ENCODE data around the gene KRT2. TPM values are rescaled to one million over a fixed set of nuclear protein-coding genes. Genes with fewer than 3 reads are reported as not detected.
A peak's percentile ranks its signal among the peaks of the same experiment; 100 is the strongest.

KRT2 gene
- total RNA-seq, 1 experiment from 2014 or later = not detected

DNA sequence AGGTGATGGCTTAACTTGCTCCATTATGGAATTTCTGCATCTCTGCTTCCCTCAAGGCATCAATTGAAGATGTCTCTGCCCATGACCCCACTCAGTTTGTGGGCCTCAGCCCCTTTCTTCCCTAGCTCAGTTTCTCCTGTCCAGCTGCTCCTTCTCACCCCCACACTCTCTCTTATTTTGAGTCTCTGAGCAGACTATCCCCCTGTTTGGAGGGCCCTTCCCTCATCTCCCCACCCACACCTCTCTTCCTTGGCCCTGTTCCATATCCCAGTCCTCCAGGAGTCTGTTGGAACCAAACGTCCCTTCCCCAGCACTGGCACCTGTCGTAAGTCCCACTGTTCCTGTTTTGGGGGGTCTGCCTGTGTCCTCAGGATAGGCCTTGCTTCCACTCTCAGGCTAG lies 36.5 kb upstream of the KRT2 start:
- intact Hi-C loops (cut with micrococcal nuclease) = no loop called here

DNA sequence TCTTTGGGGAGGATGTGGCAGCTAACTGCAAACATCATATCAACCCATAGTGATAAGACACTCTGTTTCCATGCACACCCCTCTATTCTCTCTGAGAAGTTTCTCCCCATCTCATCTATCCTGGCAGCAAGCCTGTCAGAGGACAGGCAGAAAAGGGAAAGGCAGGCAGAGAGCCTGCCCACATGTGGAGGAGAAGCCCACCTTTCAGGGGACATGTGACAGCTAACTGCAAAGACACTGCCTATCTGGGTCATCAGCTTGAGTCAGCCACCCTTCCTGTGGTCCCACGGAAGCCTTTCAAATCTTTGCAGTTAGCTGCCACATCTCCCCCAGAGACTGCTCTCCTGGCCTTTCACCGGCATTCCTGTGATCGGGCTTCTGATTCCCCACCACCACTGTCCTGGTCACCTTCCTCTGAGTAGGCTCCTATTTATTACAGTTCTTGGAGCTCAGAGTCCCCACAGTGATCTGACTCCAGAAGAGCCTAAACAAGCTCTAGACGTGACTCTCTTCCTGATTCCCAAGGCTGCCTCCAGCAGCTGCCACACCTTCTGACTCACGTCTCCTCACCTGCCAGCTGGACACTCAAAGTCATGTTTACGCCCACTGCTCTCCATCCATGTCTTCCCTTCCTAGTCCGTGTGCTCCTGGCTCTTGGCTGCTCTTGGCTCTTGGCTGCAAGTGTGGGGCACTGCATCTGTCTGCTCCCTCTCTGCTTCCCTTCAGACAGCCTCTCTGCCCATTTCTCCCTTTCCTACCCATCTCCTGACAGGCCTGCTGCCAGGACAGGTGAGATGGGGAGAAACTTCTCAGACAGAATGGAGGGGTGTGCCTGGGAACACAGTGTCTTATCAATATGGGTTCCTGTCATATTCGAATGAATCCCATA lies 35.7 kb upstream of the KRT2 start:
- BruUV-seq (replicated peaks) = no TSS peak
- ChIA-PET POLR2A (interaction anchor here (0.8 to 1.0 kb wide), 2 partner anchors 15 to 169 kb away, joined by 3 read pairs; no protein-coding TSS in a partner anchor), CTCF (no interaction called here)
- intact Hi-C loops (cut with micrococcal nuclease) = no loop called here
- no peak for TF ChIP-seq CTCF (IDR thresholded peaks at IDR 0.05; ENCODE audit: unreplicated experiment)
- Mint-ChIP-seq H3K27ac (ENCODE audit: low read depth, unreplicated experiment) (no peak overlapping the region), H3K27me3 (ENCODE audit: insufficient read depth, unreplicated experiment) (peaks cover 28% of the 10 kb centered on the region), H3K4me1 (ENCODE audit: insufficient read depth, unreplicated experiment) (peaks cover 8% of the 10 kb centered on the region), H3K36me3 (ENCODE audit: insufficient read depth, unreplicated experiment) (no peaks in the 10 kb centered on the region), H3K9me3 (ENCODE audit: unreplicated experiment) (no peaks in the 10 kb centered on the region), H3K4me3 (ENCODE audit: unreplicated experiment) (no peak overlapping the region)
- DNase-seq (ENCODE audit: unreplicated experiment) = peak; percentile 78

More for the DNA sequence above, 36.5 kb upstream of the KRT2 start:
- no peak for DNase-seq (ENCODE audit: unreplicated experiment)
- H3K4me3 Mint-ChIP-seq (ENCODE audit: unreplicated experiment) = no peak overlapping the region
- peaks cover 32% of the 10 kb centered on the region for H3K27me3 Mint-ChIP-seq (ENCODE audit: insufficient read depth, unreplicated experiment)
- POLR2A ChIA-PET = interaction anchor here (1.0 kb wide), 1 partner anchor 169 kb away, joined by 3 read pairs; no protein-coding TSS in a partner anchor
- TF ChIP-seq CTCF (IDR thresholded peaks at IDR 0.05; ENCODE audit: unreplicated experiment) = no peak
- H3K4me1 Mint-ChIP-seq (ENCODE audit: insufficient read depth, unreplicated experiment) = peaks cover 8% of the 10 kb centered on the region
- no peak overlapping the region for H3K27ac Mint-ChIP-seq (ENCODE audit: low read depth, unreplicated experiment)
- H3K9me3 Mint-ChIP-seq (ENCODE audit: unreplicated experiment) = no peaks in the 10 kb centered on the region
- CTCF ChIA-PET = no interaction called here
- no TSS peak for BruUV-seq (replicated peaks)
- no peaks in the 10 kb centered on the region for H3K36me3 Mint-ChIP-seq (ENCODE audit: insufficient read depth, unreplicated experiment)

- Mint-ChIP-seq H3K9me3 (ENCODE audit: unreplicated experiment) (no peaks in the 10 kb centered on the region), H3K36me3 (ENCODE audit: insufficient read depth, unreplicated experiment) (no peaks in the 10 kb centered on the region), H3K27me3 (ENCODE audit: insufficient read depth, unreplicated experiment) (peaks cover 20% of the 10 kb centered on the region), H3K4me1 (ENCODE audit: insufficient read depth, unreplicated experiment) (peaks cover 14% of the 10 kb centered on the region), H3K27ac (ENCODE audit: low read depth, unreplicated experiment) (no peak overlapping the region), H3K4me3 (ENCODE audit: unreplicated experiment) (no peak overlapping the region)
- intact Hi-C loops (cut with micrococcal nuclease) = no loop called here
- TF ChIP-seq CTCF (IDR thresholded peaks at IDR 0.05; ENCODE audit: unreplicated experiment) = no peak
- ChIA-PET CTCF (interaction anchor here (0.5 to 0.6 kb wide), 2 partner anchors 198 to 543 kb away, joined by 3 to 4 read pairs; no protein-coding TSS in a partner anchor), POLR2A (interaction anchor here (0.8 to 1.0 kb wide), 2 partner anchors 14 to 168 kb away, joined by 3 read pairs; no protein-coding TSS in a partner anchor)
- BruUV-seq (replicated peaks) = no TSS peak
- peak; percentile 23 for DNase-seq (ENCODE audit: unreplicated experiment)
These were observed 34.9 kb upstream of the KRT2 start for GRCh38 chr12:52686756-52687487.

DNA sequence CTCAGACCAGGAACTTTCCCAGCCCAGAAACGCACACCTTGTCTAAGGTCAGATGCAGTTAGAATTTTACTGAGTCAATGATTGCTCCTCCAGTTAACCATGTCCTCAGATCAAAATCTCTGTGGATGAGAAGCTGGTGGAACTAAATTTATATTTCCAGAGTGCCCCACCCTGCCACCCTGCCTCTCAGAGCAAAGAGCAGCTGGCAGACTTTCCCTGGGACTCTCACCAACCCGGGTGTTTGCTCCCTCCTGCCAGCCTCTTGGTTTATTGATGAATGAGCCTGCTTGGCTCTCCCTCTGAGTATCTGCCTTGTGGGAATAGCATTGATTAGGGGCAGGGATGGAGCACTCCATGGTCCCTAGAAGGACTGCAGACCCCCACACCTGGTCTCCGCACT lies 34.1 kb upstream of the KRT2 start:
- intact Hi-C loops (cut with micrococcal nuclease) = no loop called here
- Mint-ChIP-seq H3K27me3 (ENCODE audit: insufficient read depth, unreplicated experiment) (peaks cover 22% of the 10 kb centered on the region), H3K4me1 (ENCODE audit: insufficient read depth, unreplicated experiment) (peaks cover 14% of the 10 kb centered on the region), H3K27ac (ENCODE audit: low read depth, unreplicated experiment) (no peak overlapping the region), H3K4me3 (ENCODE audit: unreplicated experiment) (no peak overlapping the region), H3K36me3 (ENCODE audit: insufficient read depth, unreplicated experiment) (no peaks in the 10 kb centered on the region), H3K9me3 (ENCODE audit: unreplicated experiment) (no peaks in the 10 kb centered on the region)
- DNase-seq (ENCODE audit: unreplicated experiment) = no peak
- POLR2A ChIA-PET = no interaction called here
- CTCF ChIA-PET = interaction anchor here (0.5 kb wide), 1 partner anchor 199 kb away, joined by 3 read pairs; no protein-coding TSS in a partner anchor
- no peak for TF ChIP-seq CTCF (IDR thresholded peaks at IDR 0.05; ENCODE audit: unreplicated experiment)
- BruUV-seq (replicated peaks) = no TSS peak
